Measurements from ENCODE around the gene GALNT17. TPM values are rescaled to one million over a fixed set of nuclear protein-coding genes. Genes with fewer than 3 reads are reported as not detected.

The GALNT17 gene
- total RNA-seq, 2 experiments from 2014 or later: not detected

GRCh38 chr7:71527213-71527612 is 395.3 kb downstream of the GALNT17 start:
- intact Hi-C loops (cut with DNase I, micrococcal nuclease): no loop called here
- Histone ChIP-seq H3K4me3 (ENCODE audit: low read length) (no peak overlapping the region), H3K27me3 (ENCODE audit: control insufficient read depth in 1 of 2, insufficient read depth in 2 of 2, low read length in 2 of 2) (no peaks in the 10 kb centered on the region), H3K9me3 (ENCODE audit: control insufficient read depth in 1 of 2, insufficient read depth in 1 of 2, low read length in 2 of 2) (peaks cover 0 to 16% of the 10 kb centered on the region in 2 experiments), H3K4me1 (ENCODE audit: insufficient read depth, low read length) (no peaks in the 10 kb centered on the region), H3K27ac (ENCODE audit: low read depth in 1 of 2, low read length in 2 of 2) (no peak overlapping the region), H3K36me3 (ENCODE audit: insufficient read depth, low read length) (no peaks in the 10 kb centered on the region)
- CTCF ChIA-PET: no interaction called here
- DNase-seq (no peak), ATAC-seq (ENCODE audit: poor library complexity) (no peak)
- TF ChIP-seq CTCF (IDR thresholded peaks at IDR 0.05): no peak
- H3K27ac Mint-ChIP-seq: no peak overlapping the region
- POLR2A ChIA-PET: no interaction called here
- H3K27me3 Mint-ChIP-seq: no peaks in the 10 kb centered on the region
- H3K4me1 Mint-ChIP-seq (ENCODE audit: low read depth): no peaks in the 10 kb centered on the region
- no peaks in the 10 kb centered on the region for H3K36me3 Mint-ChIP-seq (ENCODE audit: low read depth)
- peaks cover 3% of the 10 kb centered on the region for H3K9me3 Mint-ChIP-seq
- H3K4me3 Mint-ChIP-seq: no peak overlapping the region

- H3K36me3 Mint-ChIP-seq (ENCODE audit: low read depth): no peaks in the 10 kb centered on the region
- peaks cover 0 to 3% of the 10 kb centered on the region in 2 experiments for H3K9me3 ChIP-seq (ENCODE audit: control insufficient read depth in 1 of 2, insufficient read depth in 1 of 2, low read length in 2 of 2)
- no peak for TF ChIP-seq CTCF (IDR thresholded peaks at IDR 0.05)
- H3K4me1 Mint-ChIP-seq (ENCODE audit: low read depth): no peaks in the 10 kb centered on the region
- ChIA-PET CTCF (interaction anchor here (0.6 kb wide), 1 partner anchor 90 kb away, joined by 3 read pairs; no protein-coding TSS in a partner anchor), POLR2A (no interaction called here)
- no peaks in the 10 kb centered on the region for H3K27me3 ChIP-seq (ENCODE audit: control insufficient read depth in 1 of 2, insufficient read depth in 2 of 2, low read length in 2 of 2)
- peaks cover 4% of the 10 kb centered on the region for H3K9me3 Mint-ChIP-seq
- no peaks in the 10 kb centered on the region for H3K36me3 ChIP-seq (ENCODE audit: insufficient read depth, low read length)
- no peak overlapping the region for H3K27ac Mint-ChIP-seq
- H3K4me3 ChIP-seq (ENCODE audit: low read length): no peak overlapping the region
- H3K27me3 Mint-ChIP-seq: no peaks in the 10 kb centered on the region
- DNase-seq (no peak), ATAC-seq (ENCODE audit: poor library complexity) (no peak)
- H3K27ac ChIP-seq (ENCODE audit: low read depth in 1 of 2, low read length in 2 of 2): no peak overlapping the region
- H3K4me3 Mint-ChIP-seq: no peak overlapping the region
- no peaks in the 10 kb centered on the region for H3K4me1 ChIP-seq (ENCODE audit: insufficient read depth, low read length)
- intact Hi-C loops (cut with DNase I, micrococcal nuclease): no loop called here
Measured at GRCh38 chr7:71535616-71536015, 403.7 kb downstream of the GALNT17 start.

- intact Hi-C loops (cut with DNase I, micrococcal nuclease): no loop called here
- peaks cover 0 to 3% of the 10 kb centered on the region in 2 experiments for H3K9me3 ChIP-seq (ENCODE audit: control insufficient read depth in 1 of 2, insufficient read depth in 1 of 2, low read length in 2 of 2)
- ChIA-PET CTCF (no interaction called here), POLR2A (no interaction called here)
- H3K9me3 Mint-ChIP-seq: no peaks in the 10 kb centered on the region
- H3K27me3 ChIP-seq (ENCODE audit: control insufficient read depth in 1 of 2, insufficient read depth in 2 of 2, low read length in 2 of 2): no peaks in the 10 kb centered on the region
- H3K4me3 Mint-ChIP-seq: no peak overlapping the region
- no peaks in the 10 kb centered on the region for H3K4me1 ChIP-seq (ENCODE audit: insufficient read depth, low read length)
- no peak overlapping the region for H3K27ac ChIP-seq (ENCODE audit: low read depth in 1 of 2, low read length in 2 of 2)
- no peaks in the 10 kb centered on the region for H3K36me3 ChIP-seq (ENCODE audit: insufficient read depth, low read length)
- no peak for TF ChIP-seq CTCF (IDR thresholded peaks at IDR 0.05)
- DNase-seq (no peak), ATAC-seq (ENCODE audit: poor library complexity) (no peak)
- no peak overlapping the region for H3K4me3 ChIP-seq (ENCODE audit: low read length)
- no peaks in the 10 kb centered on the region for H3K27me3 Mint-ChIP-seq
- H3K27ac Mint-ChIP-seq: no peak overlapping the region
- no peaks in the 10 kb centered on the region for H3K4me1 Mint-ChIP-seq (ENCODE audit: low read depth)
- H3K36me3 Mint-ChIP-seq (ENCODE audit: low read depth): no peaks in the 10 kb centered on the region
Measured at GRCh38 chr7:71538210-71538609, 406.3 kb downstream of the GALNT17 start.
